Kidney epithelial cell (primary cell): ENCODE results near the gene SPATA13. TPM values are rescaled to one million over a fixed set of nuclear protein-coding genes. Genes with fewer than 3 reads are reported as not detected.

Experiments
- DNase-seq: peaks from one replicate; pipeline ENCODE4 v3.0.0-alpha.2; 2010; ENCODE audit warnings: low read depth
- H3K27me3 ChIP-seq: 2 replicates; pipeline ENCODE4 v1.6.0; 2011; ENCODE audit warnings: low read length; ENCODE audit not compliant: control insufficient read depth, insufficient read depth
- H3K36me3 ChIP-seq: 2 replicates; pipeline ENCODE4 v1.5.1; 2011; ENCODE audit warnings: low read length; ENCODE audit not compliant: control insufficient read depth, insufficient read depth
- H3K4me3 ChIP-seq: 2 replicates; pipeline ENCODE4 v1.5.1; 2011; ENCODE audit warnings: low read depth, mild to moderate bottlenecking, control low read depth, low read length
- CTCF ChIP-seq: IDR thresholded peaks from 2 replicates; pipeline ENCODE4 v1.5.1; 2011; ENCODE audit warnings: mild to moderate bottlenecking, moderate library complexity, low read length, control low read depth, inconsistent platforms; ENCODE audit not compliant: insufficient read depth, poor library complexity, severe bottlenecking
- total RNA-seq: library from RNA; depleted of rRNA; stranded (reverse); fragments of >200 nt; gene quantifications from 2 replicates; pipeline ENCODE4 v1.2.3, GENCODE V29; 2015

SPATA13 gene
- 11.3 and 19.2 TPM in 2 replicates for total RNA-seq

- Histone ChIP-seq H3K27me3 (no peaks in the 10 kb centered on the region), H3K36me3 (peaks cover 2% of the 10 kb centered on the region)
- DNase-seq: no peak
These were observed at the start of gene SPATA13 for GRCh38 chr13:24160458-24161009. Gene SPATA13, plus strand, starts transcription at chr13:24160720. Its CDS starts 62,210 bp downstream, at chr13:24222930.

GRCh38 chr13:24112791-24113190, 47.7 kb upstream of the SPATA13 start:
- Histone ChIP-seq H3K36me3 (no peaks in the 10 kb centered on the region), H3K4me3 (no peak overlapping the region), H3K27me3 (no peaks in the 10 kb centered on the region)
- no peak for DNase-seq
- TF ChIP-seq CTCF: no peak

More at GRCh38 chr13:24160458-24161009, at the start of gene SPATA13:
- peak; percentile 3 for TF ChIP-seq CTCF
- H3K4me3 ChIP-seq: peak within 1 kb of the TSS; percentile 63

GRCh38 chr13:24115671-24116070, 44.8 kb upstream of the SPATA13 start:
- no peak for TF ChIP-seq CTCF

GRCh38 chr13:24116131-24116530, 44.4 kb upstream of the SPATA13 start:
- TF ChIP-seq CTCF: no peak
- Histone ChIP-seq H3K27me3 (no peaks in the 10 kb centered on the region), H3K4me3 (no peak overlapping the region), H3K36me3 (no peaks in the 10 kb centered on the region)
- no peak for DNase-seq

More at GRCh38 chr13:24115671-24116070, 44.8 kb upstream of the SPATA13 start:
- no peaks in the 10 kb centered on the region for H3K27me3 ChIP-seq
- H3K36me3 ChIP-seq: no peaks in the 10 kb centered on the region
- no peak overlapping the region for H3K4me3 ChIP-seq
- no peak for DNase-seq

GRCh38 chr13:24118576-24118975, 41.9 kb upstream of the SPATA13 start:
- no peaks in the 10 kb centered on the region for H3K36me3 ChIP-seq
- no peak for TF ChIP-seq CTCF
- no peak for DNase-seq
- no peak overlapping the region for H3K4me3 ChIP-seq
- H3K27me3 ChIP-seq: no peaks in the 10 kb centered on the region
